ENCODE results near the gene GPT2.
"Not testable (repeated sequence)": the region's sequence is repeated elsewhere in the genome, so short reads cannot be mapped to it uniquely, and the experiment has no call there.

Gene GPT2

GRCh38 chr16:46914556-46915201 is 30.5 kb downstream of the GPT2 start:
- in situ Hi-C loops (cut with HindIII; ENCODE audit: low pct_ligation_motif_present, low pct_unique_long_range_greater_than_20kb, low sequenced_read_pairs): no loop called here
- no peak for DNase-seq

DNA sequence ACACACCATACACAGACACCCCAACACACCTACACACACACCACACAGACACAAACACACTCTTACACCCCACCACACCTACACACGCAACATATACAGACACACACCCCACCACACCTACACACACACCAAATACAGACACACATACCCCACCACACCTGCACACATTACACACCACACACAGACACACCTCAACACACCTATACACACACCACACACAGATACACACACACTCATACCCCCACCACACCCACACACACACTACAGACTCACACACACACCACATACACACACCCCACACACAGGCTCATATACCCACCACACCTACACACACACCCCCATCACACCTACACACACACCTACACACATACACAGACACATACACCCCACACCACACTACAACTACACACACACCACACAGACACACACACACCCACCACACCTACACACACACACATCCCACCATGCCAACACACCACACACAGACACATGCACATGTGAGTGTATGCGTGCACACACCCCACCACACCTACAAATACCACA is 31.4 kb downstream of the GPT2 start:
- no peak for DNase-seq
- in situ Hi-C loops (cut with HindIII; ENCODE audit: low pct_ligation_motif_present, low pct_unique_long_range_greater_than_20kb, low sequenced_read_pairs): no loop called here

- in situ Hi-C loops (cut with HindIII; ENCODE audit: low pct_ligation_motif_present, low pct_unique_long_range_greater_than_20kb, low sequenced_read_pairs): no loop called here
Measured at GRCh38 chr16:46916980-46917379, 32.8 kb downstream of the GPT2 start.

GRCh38 chr16:46918400-46918799 is 34.2 kb downstream of the GPT2 start:
- no peak for DNase-seq
- in situ Hi-C loops (cut with HindIII; ENCODE audit: low pct_ligation_motif_present, low pct_unique_long_range_greater_than_20kb, low sequenced_read_pairs): no loop called here

More at GRCh38 chr16:46916980-46917379, 32.8 kb downstream of the GPT2 start:
- peak; percentile 32 for DNase-seq

DNA sequence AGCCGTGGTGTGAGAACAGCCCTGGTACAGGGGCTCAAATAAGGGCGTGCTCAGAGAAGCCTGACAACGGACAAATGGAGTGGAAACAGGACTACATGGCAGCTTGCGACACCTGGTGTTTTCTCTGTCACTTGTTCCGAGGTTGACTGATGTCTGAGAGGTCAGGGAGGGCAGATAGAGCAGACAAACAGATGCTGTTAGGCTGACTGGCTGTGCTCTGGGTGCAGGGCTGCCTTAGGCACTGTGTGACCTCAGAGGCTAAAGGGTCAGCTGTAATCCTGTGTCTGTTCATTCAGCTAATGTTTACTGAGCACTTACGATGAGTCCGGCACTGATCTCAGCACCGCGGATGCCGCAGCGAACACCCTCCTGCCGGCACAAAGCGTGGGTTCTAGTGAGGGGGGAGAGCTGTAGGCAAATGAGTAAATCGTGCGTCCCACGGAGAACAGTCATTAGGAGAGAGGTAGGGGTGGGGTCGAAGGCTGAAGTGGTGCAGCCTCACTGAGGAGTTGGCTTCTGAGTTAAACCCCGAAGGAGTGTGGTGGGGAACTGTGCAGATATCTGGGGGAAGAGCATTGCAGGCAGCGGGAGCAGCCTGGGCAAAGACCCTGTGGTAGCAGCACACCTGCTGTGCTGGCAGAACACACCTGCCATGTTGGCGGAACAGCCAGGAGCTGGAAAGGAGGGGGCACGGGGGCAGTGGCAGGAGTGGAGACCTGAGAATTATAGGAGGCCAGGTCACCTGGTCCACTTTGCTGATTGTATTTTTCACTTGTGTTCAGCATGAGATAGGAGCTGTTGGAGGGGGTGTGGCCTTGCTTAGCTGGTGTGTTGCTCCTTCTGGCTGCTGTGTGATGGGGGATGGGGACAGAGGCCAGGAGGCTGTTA is 35.0 kb downstream of the GPT2 start:
- DNase-seq: no peak
- in situ Hi-C loops (cut with HindIII; ENCODE audit: low pct_ligation_motif_present, low pct_unique_long_range_greater_than_20kb, low sequenced_read_pairs): no loop called here

- no peak for DNase-seq
- in situ Hi-C loops (cut with HindIII; ENCODE audit: low pct_ligation_motif_present, low pct_unique_long_range_greater_than_20kb, low sequenced_read_pairs): no loop called here
Measured at GRCh38 chr16:46920402-46921068, 36.4 kb downstream of the GPT2 start.

DNA sequence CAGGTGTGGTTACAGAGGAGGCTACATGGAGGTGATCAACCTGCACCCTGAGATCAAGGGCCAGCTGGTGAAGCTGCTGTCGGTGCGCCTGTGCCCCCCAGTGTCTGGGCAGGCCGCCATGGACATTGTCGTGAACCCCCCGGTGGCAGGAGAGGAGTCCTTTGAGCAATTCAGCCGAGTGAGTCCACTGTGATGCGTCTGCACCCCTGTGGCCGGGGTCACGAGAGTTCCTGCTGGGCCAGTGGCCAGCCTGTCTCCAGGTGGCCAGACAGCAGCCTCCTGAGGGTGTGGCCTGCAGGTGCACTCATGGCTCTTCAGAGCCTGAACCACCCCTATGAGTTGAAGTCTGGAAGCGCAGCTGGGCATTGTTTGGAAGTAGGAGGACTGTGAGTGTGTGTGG is 38.1 kb downstream of the GPT2 start:
- in situ Hi-C loops (cut with HindIII; ENCODE audit: low pct_ligation_motif_present, low pct_unique_long_range_greater_than_20kb, low sequenced_read_pairs): no loop called here
- DNase-seq: no peak

- no peak for DNase-seq
- in situ Hi-C loops (cut with HindIII; ENCODE audit: low pct_ligation_motif_present, low pct_unique_long_range_greater_than_20kb, low sequenced_read_pairs): no loop called here
Measured at GRCh38 chr16:46923513-46924295, 39.5 kb downstream of the GPT2 start.

DNA sequence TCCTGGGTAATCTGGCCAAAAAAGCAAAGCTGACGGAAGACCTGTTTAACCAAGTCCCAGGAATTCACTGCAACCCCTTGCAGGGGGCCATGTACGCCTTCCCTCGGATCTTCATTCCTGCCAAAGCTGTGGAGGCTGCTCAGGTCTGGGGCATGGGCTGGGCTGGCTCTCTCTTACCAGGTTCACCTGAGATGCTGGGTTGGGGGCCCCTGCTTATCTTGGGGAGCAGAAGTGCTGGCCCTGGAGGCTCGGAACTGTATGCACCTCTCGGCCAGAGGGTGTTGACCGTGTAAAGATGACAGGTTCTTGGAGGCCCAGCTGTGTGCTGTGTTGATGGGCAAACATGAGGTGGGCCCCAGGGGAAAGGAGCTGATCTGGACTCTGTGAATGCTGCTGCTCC is 40.2 kb downstream of the GPT2 start:
- in situ Hi-C loops (cut with HindIII; ENCODE audit: low pct_ligation_motif_present, low pct_unique_long_range_greater_than_20kb, low sequenced_read_pairs): no loop called here
- DNase-seq: no peak

- DNase-seq: no peak
- in situ Hi-C loops (cut with HindIII; ENCODE audit: low pct_ligation_motif_present, low pct_unique_long_range_greater_than_20kb, low sequenced_read_pairs): no loop called here
Measured at GRCh38 chr16:46926470-46927225, 42.5 kb downstream of the GPT2 start.

DNA sequence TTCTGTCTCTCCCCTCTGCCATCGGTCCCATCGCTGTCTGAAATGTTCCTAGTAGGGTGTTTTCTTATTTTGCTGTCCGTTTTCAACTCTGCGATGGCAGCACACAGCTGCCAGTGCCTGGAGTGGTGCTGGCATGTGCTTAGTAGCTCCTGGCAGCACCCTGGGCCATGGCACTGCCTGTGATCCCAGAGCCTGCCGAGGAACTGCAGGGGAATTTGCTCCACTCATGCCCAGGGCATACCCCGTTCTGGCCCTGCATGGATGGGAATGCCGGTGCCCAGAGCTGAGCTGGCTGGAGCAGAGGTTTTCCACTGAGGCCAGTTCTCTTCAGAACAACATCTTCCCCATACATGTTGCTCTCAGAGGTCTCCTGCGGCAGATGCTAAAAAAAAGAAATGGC is 43.1 kb downstream of the GPT2 start:
- no peak for DNase-seq
- in situ Hi-C loops (cut with HindIII; ENCODE audit: low pct_ligation_motif_present, low pct_unique_long_range_greater_than_20kb, low sequenced_read_pairs): no loop called here

DNA sequence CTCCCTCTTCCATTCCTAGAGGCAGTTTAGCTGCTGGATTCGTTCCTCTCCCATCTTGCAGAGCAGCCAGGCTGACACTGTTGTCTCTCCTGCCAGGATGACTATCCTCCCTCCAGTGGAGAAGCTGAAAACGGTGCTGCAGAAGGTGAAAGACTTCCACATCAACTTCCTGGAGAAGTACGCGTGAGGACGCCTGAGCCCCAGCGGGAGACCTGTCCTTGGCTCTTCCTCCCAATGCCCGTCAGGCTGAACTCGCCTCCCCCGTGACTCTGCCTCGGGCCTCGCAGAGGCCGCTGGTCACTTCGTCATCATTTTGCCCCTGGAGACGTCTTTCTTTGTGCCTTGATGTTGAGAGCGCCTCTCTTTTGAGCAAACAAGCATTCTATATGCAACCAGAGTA is 44.6 kb downstream of the GPT2 start:
- in situ Hi-C loops (cut with HindIII; ENCODE audit: low pct_ligation_motif_present, low pct_unique_long_range_greater_than_20kb, low sequenced_read_pairs): no loop called here
- no peak for DNase-seq

- in situ Hi-C loops (cut with HindIII; ENCODE audit: low pct_ligation_motif_present, low pct_unique_long_range_greater_than_20kb, low sequenced_read_pairs): no loop called here
- peak; percentile 70 for DNase-seq
Measured at GRCh38 chr16:46929378-46930332, 45.5 kb downstream of the GPT2 start.

GRCh38 chr16:46930861-46931260 is 46.7 kb downstream of the GPT2 start:
- no peak for DNase-seq
- in situ Hi-C loops (cut with HindIII; ENCODE audit: low pct_ligation_motif_present, low pct_unique_long_range_greater_than_20kb, low sequenced_read_pairs): no loop called here

GRCh38 chr16:46932802-46933201 is 48.6 kb downstream of the GPT2 start:
- in situ Hi-C loops (cut with HindIII; ENCODE audit: low pct_ligation_motif_present, low pct_unique_long_range_greater_than_20kb, low sequenced_read_pairs): no loop called here
- no peak for DNase-seq

DNA sequence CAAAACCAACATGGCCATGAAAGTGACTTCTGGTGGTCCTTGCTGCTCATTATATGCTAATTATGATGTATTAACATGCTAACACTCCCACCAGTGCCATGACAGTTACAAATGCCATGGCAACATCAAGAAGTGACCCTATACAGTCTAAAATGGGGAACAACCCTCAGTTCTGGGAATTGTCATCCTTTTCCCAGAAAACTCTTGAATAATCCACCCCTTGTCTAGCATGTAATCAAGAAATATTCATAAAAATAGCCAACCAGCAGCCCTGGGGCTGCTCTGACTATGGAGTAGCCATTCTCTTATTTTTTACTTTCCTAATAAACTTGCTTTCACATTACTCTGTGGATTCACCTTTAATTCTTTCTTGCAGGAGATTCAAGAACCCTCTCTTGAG is 53.4 kb downstream of the GPT2 start:
- in situ Hi-C loops (cut with HindIII; ENCODE audit: low pct_ligation_motif_present, low pct_unique_long_range_greater_than_20kb, low sequenced_read_pairs): no loop called here
- no peak for DNase-seq

- DNase-seq; in situ Hi-C loops (cut with HindIII; ENCODE audit: low pct_ligation_motif_present, low pct_unique_long_range_greater_than_20kb, low sequenced_read_pairs): not testable (repeated sequence)
Measured at GRCh38 chr16:46944713-46945112, 60.6 kb downstream of the GPT2 start.

Measured in ACHN (cell line).